Osteocyte (in vitro differentiated cells): Measurements from ENCODE around the gene AFF1. TPM values are rescaled to one million over a fixed set of nuclear protein-coding genes. Genes with fewer than 3 reads are reported as not detected.

ENCODE experiments used
- DNase-seq: peaks from one replicate; pipeline ENCODE4 v3.0.0; 2021; ENCODE audit warnings: mixed read lengths; ENCODE audit not compliant: unreplicated experiment; ENCODE audit errors: extremely low spot score
- H3K27ac Mint-ChIP-seq: one replicate; pipeline ENCODE4 v1.8.0; 2021; ENCODE audit warnings: mild to moderate bottlenecking, mixed read lengths; ENCODE audit not compliant: unreplicated experiment
- H3K27me3 Mint-ChIP-seq: one replicate; pipeline ENCODE4 v1.8.0; 2021; ENCODE audit warnings: mixed read lengths; ENCODE audit not compliant: unreplicated experiment
- H3K36me3 Mint-ChIP-seq: one replicate; pipeline ENCODE4 v1.8.0; 2021; ENCODE audit warnings: mixed read lengths; ENCODE audit not compliant: unreplicated experiment
- H3K4me1 Mint-ChIP-seq: one replicate; pipeline ENCODE4 v1.8.0; 2021; ENCODE audit warnings: mixed read lengths; ENCODE audit not compliant: unreplicated experiment
- H3K4me3 Mint-ChIP-seq: one replicate; pipeline ENCODE4 v1.8.0; 2021; ENCODE audit warnings: mild to moderate bottlenecking, moderate library complexity, mixed read lengths; ENCODE audit not compliant: unreplicated experiment
- H3K9me3 Mint-ChIP-seq: one replicate; pipeline ENCODE4 v1.8.0; 2021; ENCODE audit warnings: mixed read lengths; ENCODE audit not compliant: unreplicated experiment
- total RNA-seq: library from RNA; stranded (reverse); gene quantifications from 2 replicates; pipeline ENCODE4 v1.2.1, GENCODE V29; 2021
- TF ChIP-seq, protein P1 (sequence below): fragments of 200-600 bp; sonication (generic); IDR thresholded peaks from 2 replicates; pipeline ENCODE4 v1.5.0; 2021; ENCODE audit warnings: antibody characterized with exemption, mild to moderate bottlenecking, moderate library complexity

AFF1 gene
- total RNA-seq, 1 donor from 2014 or later, result 39.3 TPM

DNA sequence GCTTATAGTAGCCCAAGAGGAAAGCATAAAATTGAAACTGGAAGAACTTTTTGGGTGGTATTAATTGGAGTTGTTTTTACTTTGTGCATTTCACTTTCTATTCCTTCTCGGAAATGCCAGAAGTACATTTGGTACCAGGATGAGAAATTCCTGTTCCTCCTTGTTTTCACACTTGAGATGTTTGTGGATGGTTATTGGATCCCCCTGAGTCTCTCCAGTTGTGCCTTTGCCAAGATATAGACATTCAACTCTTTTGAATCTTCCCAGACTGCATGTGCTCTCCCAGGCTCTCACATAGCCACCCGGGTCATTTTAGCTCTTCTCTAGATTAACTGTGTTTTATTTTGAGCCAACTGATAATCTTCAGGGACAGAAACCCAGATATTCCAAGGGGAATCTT, 120.5 kb downstream of the AFF1 start:
- H3K27me3 Mint-ChIP-seq, result no peaks in the 10 kb centered on the region
- TF ChIP-seq, protein P1, sequence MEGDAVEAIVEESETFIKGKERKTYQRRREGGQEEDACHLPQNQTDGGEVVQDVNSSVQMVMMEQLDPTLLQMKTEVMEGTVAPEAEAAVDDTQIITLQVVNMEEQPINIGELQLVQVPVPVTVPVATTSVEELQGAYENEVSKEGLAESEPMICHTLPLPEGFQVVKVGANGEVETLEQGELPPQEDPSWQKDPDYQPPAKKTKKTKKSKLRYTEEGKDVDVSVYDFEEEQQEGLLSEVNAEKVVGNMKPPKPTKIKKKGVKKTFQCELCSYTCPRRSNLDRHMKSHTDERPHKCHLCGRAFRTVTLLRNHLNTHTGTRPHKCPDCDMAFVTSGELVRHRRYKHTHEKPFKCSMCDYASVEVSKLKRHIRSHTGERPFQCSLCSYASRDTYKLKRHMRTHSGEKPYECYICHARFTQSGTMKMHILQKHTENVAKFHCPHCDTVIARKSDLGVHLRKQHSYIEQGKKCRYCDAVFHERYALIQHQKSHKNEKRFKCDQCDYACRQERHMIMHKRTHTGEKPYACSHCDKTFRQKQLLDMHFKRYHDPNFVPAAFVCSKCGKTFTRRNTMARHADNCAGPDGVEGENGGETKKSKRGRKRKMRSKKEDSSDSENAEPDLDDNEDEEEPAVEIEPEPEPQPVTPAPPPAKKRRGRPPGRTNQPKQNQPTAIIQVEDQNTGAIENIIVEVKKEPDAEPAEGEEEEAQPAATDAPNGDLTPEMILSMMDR, result no peak
- peaks cover 37% of the 10 kb centered on the region for H3K4me1 Mint-ChIP-seq
- peak overlapping the region; percentile 58 for H3K27ac Mint-ChIP-seq
- peaks cover 16% of the 10 kb centered on the region for H3K36me3 Mint-ChIP-seq
- no peak overlapping the region for H3K4me3 Mint-ChIP-seq
- H3K9me3 Mint-ChIP-seq, result no peaks in the 10 kb centered on the region
- DNase-seq, result no peak

- Mint-ChIP-seq H3K4me1 (peaks cover 43% of the 10 kb centered on the region), H3K27ac (no peak overlapping the region), H3K36me3 (peaks cover 8% of the 10 kb centered on the region), H3K4me3 (no peak overlapping the region), H3K9me3 (no peaks in the 10 kb centered on the region), H3K27me3 (no peaks in the 10 kb centered on the region)
- no peak for DNase-seq
- TF ChIP-seq, protein P1, result no peak
Observed at GRCh38 chr4:87056881-87057280, 122.1 kb downstream of the AFF1 start.

GRCh38 chr4:87057835-87058355, 123.1 kb downstream of the AFF1 start:
- DNase-seq, result no peak
- TF ChIP-seq, protein P1, result no peak
- Mint-ChIP-seq H3K36me3 (peaks cover 5% of the 10 kb centered on the region), H3K27ac (no peak overlapping the region), H3K9me3 (no peaks in the 10 kb centered on the region), H3K4me1 (peaks cover 43% of the 10 kb centered on the region), H3K27me3 (no peaks in the 10 kb centered on the region), H3K4me3 (no peak overlapping the region)

DNA sequence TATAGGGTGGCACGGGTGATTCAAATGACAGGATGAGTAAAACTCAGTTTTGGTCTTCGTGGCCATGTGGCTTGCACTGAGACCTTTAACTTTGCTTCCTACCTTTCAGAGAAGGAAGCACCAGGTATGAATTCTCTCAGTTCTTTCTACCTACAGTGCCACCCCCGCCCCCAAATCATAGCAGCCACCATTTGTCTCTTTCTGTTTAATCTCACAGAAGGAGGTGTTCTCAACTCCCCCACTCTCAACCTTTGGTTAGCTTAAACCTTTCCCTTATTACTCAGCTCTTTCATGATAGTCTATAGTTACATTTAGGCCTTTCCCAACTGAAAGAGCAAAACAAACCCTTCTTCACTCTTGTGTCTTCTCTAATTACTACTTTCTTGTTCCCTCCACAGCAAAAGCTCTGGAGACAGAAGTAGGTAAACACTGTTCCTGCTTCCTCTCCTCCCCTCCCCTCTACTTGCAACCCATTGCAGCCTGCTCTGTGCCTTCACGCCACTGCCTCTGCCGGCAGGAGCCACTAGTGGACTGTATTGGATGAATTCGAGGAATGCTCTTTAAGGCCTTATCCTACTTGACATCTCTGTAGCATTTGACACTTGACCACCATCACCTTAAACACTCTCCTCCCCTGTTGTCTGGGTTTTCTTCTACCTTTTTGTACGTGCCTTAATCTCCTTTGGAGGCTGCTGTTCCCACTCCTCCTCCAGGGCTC, 123.7 kb downstream of the AFF1 start:
- Mint-ChIP-seq H3K4me3 (no peak overlapping the region), H3K27ac (no peak overlapping the region), H3K4me1 (peaks cover 43% of the 10 kb centered on the region), H3K36me3 (peaks cover 5% of the 10 kb centered on the region), H3K9me3 (no peaks in the 10 kb centered on the region), H3K27me3 (no peaks in the 10 kb centered on the region)
- TF ChIP-seq, protein P1, result no peak
- DNase-seq, result no peak

GRCh38 chr4:87060957-87061356, 126.1 kb downstream of the AFF1 start:
- no peak overlapping the region for H3K4me3 Mint-ChIP-seq
- no peak overlapping the region for H3K27ac Mint-ChIP-seq
- no peaks in the 10 kb centered on the region for H3K27me3 Mint-ChIP-seq
- H3K36me3 Mint-ChIP-seq, result peaks cover 9% of the 10 kb centered on the region
- H3K4me1 Mint-ChIP-seq, result peaks cover 28% of the 10 kb centered on the region
- DNase-seq, result no peak
- H3K9me3 Mint-ChIP-seq, result no peaks in the 10 kb centered on the region
- TF ChIP-seq, protein P1, result no peak
